A673 (cell line): ENCODE results near the gene TBL1X.

Experiments
- EZH2 ChIP-seq: fragments of 200-600 bp; sonication (generic); IDR thresholded peaks from 2 replicates; pipeline ENCODE4 v1.6.1; 2017; ENCODE audit warnings: borderline replicate concordance, low read depth, mild to moderate bottlenecking, mixed read lengths, antibody characterized with exemption, low read length; ENCODE audit not compliant: poor library complexity, severe bottlenecking
- TF ChIP-seq, protein P1 (sequence below): fragments of 300-800, 200-600 bp; sonication (generic); conservative IDR thresholded peaks from 2 replicates; pipeline ENCODE4 v1.5.1; 2017; ENCODE audit warnings: low read depth, mild to moderate bottlenecking, antibody characterized with exemption, low read length, moderate library complexity, mixed read lengths

DNA sequence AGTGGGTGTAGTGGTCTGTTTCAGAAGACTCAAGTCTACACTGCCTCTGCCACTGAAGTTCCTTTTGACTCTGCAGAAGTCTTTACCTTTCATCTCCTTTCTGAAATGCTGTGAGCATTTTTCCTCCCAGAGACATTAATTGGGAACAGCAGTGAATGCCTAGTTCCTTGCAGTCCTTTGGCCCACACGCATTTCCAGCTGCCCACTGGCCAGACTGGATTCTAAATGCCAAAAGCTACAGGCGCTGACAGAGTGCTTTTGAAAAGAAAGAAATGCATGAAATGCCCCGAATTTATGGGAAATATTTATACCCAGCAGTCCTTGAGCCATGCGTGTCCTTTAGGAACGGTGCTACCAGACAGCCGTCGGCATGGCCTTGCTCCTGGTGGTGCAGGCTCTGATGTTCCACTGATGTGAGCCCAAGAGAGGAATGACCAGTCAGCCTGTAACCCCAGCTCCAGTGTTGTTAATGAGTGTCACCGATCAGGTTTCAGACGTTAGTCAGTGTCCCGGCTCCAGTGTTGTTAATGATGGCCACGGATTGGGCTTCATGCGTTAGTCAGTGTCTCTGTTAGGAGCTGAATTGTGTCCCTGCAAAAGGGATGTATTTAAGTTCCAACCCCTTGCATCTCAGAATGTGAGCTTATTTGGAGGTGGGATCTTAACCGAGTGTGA is 132.6 kb downstream of the TBL1X start:
- TF ChIP-seq, protein P1, sequence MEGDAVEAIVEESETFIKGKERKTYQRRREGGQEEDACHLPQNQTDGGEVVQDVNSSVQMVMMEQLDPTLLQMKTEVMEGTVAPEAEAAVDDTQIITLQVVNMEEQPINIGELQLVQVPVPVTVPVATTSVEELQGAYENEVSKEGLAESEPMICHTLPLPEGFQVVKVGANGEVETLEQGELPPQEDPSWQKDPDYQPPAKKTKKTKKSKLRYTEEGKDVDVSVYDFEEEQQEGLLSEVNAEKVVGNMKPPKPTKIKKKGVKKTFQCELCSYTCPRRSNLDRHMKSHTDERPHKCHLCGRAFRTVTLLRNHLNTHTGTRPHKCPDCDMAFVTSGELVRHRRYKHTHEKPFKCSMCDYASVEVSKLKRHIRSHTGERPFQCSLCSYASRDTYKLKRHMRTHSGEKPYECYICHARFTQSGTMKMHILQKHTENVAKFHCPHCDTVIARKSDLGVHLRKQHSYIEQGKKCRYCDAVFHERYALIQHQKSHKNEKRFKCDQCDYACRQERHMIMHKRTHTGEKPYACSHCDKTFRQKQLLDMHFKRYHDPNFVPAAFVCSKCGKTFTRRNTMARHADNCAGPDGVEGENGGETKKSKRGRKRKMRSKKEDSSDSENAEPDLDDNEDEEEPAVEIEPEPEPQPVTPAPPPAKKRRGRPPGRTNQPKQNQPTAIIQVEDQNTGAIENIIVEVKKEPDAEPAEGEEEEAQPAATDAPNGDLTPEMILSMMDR = no peak
- TF ChIP-seq EZH2 = no peak
